ENCODE results near the gene GPC4.

Gene GPC4

GRCh38 chrX:133405498-133406185 lies 9.6 kb downstream of the GPC4 start:
- Histone ChIP-seq H3K4me3 (ENCODE audit: low read depth in 1 of 2, low read length in 2 of 2) (no peak overlapping the region), H3K4me1 (ENCODE audit: control insufficient read depth in 1 of 2, insufficient read depth in 2 of 2, low read length in 2 of 2) (peaks cover 0 to 4% of the 10 kb centered on the region in 2 donors), H3K36me3 (ENCODE audit: control insufficient read depth in 1 of 2, insufficient read depth in 2 of 2, low read length in 2 of 2) (no peaks in the 10 kb centered on the region), H3K27me3 (ENCODE audit: low read depth, low read length) (no peaks in the 10 kb centered on the region), H3K9me3 (ENCODE audit: control insufficient read depth in 1 of 2, low read length in 2 of 2) (no peaks in the 10 kb centered on the region), H3K27ac (ENCODE audit: low read length) (no peak overlapping the region)

GRCh38 chrX:133403984-133404383 lies 11.3 kb downstream of the GPC4 start:
- Histone ChIP-seq H3K27me3 (ENCODE audit: low read depth, low read length) (no peaks in the 10 kb centered on the region), H3K9me3 (ENCODE audit: control insufficient read depth in 1 of 2, low read length in 2 of 2) (no peaks in the 10 kb centered on the region), H3K4me1 (ENCODE audit: control insufficient read depth in 1 of 2, insufficient read depth in 2 of 2, low read length in 2 of 2) (peaks cover 0 to 4% of the 10 kb centered on the region in 2 donors), H3K4me3 (ENCODE audit: low read depth in 1 of 2, low read length in 2 of 2) (no peak overlapping the region), H3K27ac (ENCODE audit: low read length) (no peak overlapping the region), H3K36me3 (ENCODE audit: control insufficient read depth in 1 of 2, insufficient read depth in 2 of 2, low read length in 2 of 2) (no peaks in the 10 kb centered on the region)

- Histone ChIP-seq H3K9me3 (ENCODE audit: control insufficient read depth in 1 of 2, low read length in 2 of 2) (no peaks in the 10 kb centered on the region), H3K27me3 (ENCODE audit: low read depth, low read length) (no peaks in the 10 kb centered on the region), H3K4me1 (ENCODE audit: control insufficient read depth in 1 of 2, insufficient read depth in 2 of 2, low read length in 2 of 2) (peaks cover 0 to 4% of the 10 kb centered on the region in 2 donors), H3K27ac (ENCODE audit: low read length) (no peak overlapping the region), H3K4me3 (ENCODE audit: low read depth in 1 of 2, low read length in 2 of 2) (no peak overlapping the region), H3K36me3 (ENCODE audit: control insufficient read depth in 1 of 2, insufficient read depth in 2 of 2, low read length in 2 of 2) (no peaks in the 10 kb centered on the region)
Measured at GRCh38 chrX:133402830-133403625, 12.3 kb downstream of the GPC4 start.

GRCh38 chrX:133402042-133402453 lies 13.2 kb downstream of the GPC4 start:
- Histone ChIP-seq H3K36me3 (ENCODE audit: control insufficient read depth in 1 of 2, insufficient read depth in 2 of 2, low read length in 2 of 2) (no peaks in the 10 kb centered on the region), H3K4me3 (ENCODE audit: low read depth in 1 of 2, low read length in 2 of 2) (no peak overlapping the region), H3K27ac (ENCODE audit: low read length) (peak overlapping the region; percentile 31), H3K9me3 (ENCODE audit: control insufficient read depth in 1 of 2, low read length in 2 of 2) (no peaks in the 10 kb centered on the region), H3K27me3 (ENCODE audit: low read depth, low read length) (no peaks in the 10 kb centered on the region), H3K4me1 (ENCODE audit: control insufficient read depth in 1 of 2, insufficient read depth in 2 of 2, low read length in 2 of 2) (peaks cover 0 to 4% of the 10 kb centered on the region in 2 donors)

- Histone ChIP-seq H3K27me3 (ENCODE audit: low read depth, low read length) (no peaks in the 10 kb centered on the region), H3K4me3 (ENCODE audit: low read depth in 1 of 2, low read length in 2 of 2) (no peak overlapping the region), H3K9me3 (ENCODE audit: control insufficient read depth in 1 of 2, low read length in 2 of 2) (no peaks in the 10 kb centered on the region), H3K36me3 (ENCODE audit: control insufficient read depth in 1 of 2, insufficient read depth in 2 of 2, low read length in 2 of 2) (no peaks in the 10 kb centered on the region), H3K27ac (ENCODE audit: low read length) (peak overlapping the region; percentile 31), H3K4me1 (ENCODE audit: control insufficient read depth in 1 of 2, insufficient read depth in 2 of 2, low read length in 2 of 2) (peaks cover 0 to 5% of the 10 kb centered on the region in 2 donors)
Measured at GRCh38 chrX:133401536-133401935, 13.8 kb downstream of the GPC4 start.

GRCh38 chrX:133399411-133399810 lies 15.9 kb downstream of the GPC4 start:
- no peak overlapping the region for H3K27ac ChIP-seq (ENCODE audit: low read length)
- no peaks in the 10 kb centered on the region for H3K9me3 ChIP-seq (ENCODE audit: control insufficient read depth in 1 of 2, low read length in 2 of 2)
- H3K4me3 ChIP-seq (ENCODE audit: low read depth in 1 of 2, low read length in 2 of 2), result no peak overlapping the region
- H3K36me3 ChIP-seq (ENCODE audit: control insufficient read depth in 1 of 2, insufficient read depth in 2 of 2, low read length in 2 of 2), result no peaks in the 10 kb centered on the region
- no peaks in the 10 kb centered on the region for H3K27me3 ChIP-seq (ENCODE audit: low read depth, low read length)
- peaks cover 0 to 7% of the 10 kb centered on the region in 2 donors for H3K4me1 ChIP-seq (ENCODE audit: control insufficient read depth in 1 of 2, insufficient read depth in 2 of 2, low read length in 2 of 2)

- no peak overlapping the region for H3K27ac ChIP-seq (ENCODE audit: low read length)
- H3K27me3 ChIP-seq (ENCODE audit: low read depth, low read length), result no peaks in the 10 kb centered on the region
- peaks cover 0 to 7% of the 10 kb centered on the region in 2 donors for H3K4me1 ChIP-seq (ENCODE audit: control insufficient read depth in 1 of 2, insufficient read depth in 2 of 2, low read length in 2 of 2)
- no peaks in the 10 kb centered on the region for H3K36me3 ChIP-seq (ENCODE audit: control insufficient read depth in 1 of 2, insufficient read depth in 2 of 2, low read length in 2 of 2)
- H3K4me3 ChIP-seq (ENCODE audit: low read depth in 1 of 2, low read length in 2 of 2), result no peak overlapping the region
- no peaks in the 10 kb centered on the region for H3K9me3 ChIP-seq (ENCODE audit: control insufficient read depth in 1 of 2, low read length in 2 of 2)
Measured at GRCh38 chrX:133394765-133395164, 20.5 kb downstream of the GPC4 start.

GRCh38 chrX:133392671-133393070 lies 22.6 kb downstream of the GPC4 start:
- Histone ChIP-seq H3K27ac (ENCODE audit: low read length) (no peak overlapping the region), H3K36me3 (ENCODE audit: control insufficient read depth in 1 of 2, insufficient read depth in 2 of 2, low read length in 2 of 2) (no peaks in the 10 kb centered on the region), H3K27me3 (ENCODE audit: low read depth, low read length) (no peaks in the 10 kb centered on the region), H3K4me3 (ENCODE audit: low read depth in 1 of 2, low read length in 2 of 2) (no peak overlapping the region), H3K4me1 (ENCODE audit: control insufficient read depth in 1 of 2, insufficient read depth in 2 of 2, low read length in 2 of 2) (peaks cover 0 to 7% of the 10 kb centered on the region in 2 donors), H3K9me3 (ENCODE audit: control insufficient read depth in 1 of 2, low read length in 2 of 2) (no peaks in the 10 kb centered on the region)

- H3K4me3 ChIP-seq (ENCODE audit: low read depth in 1 of 2, low read length in 2 of 2), result no peak overlapping the region
- H3K27ac ChIP-seq (ENCODE audit: low read length), result peak overlapping the region; percentile 31
- no peaks in the 10 kb centered on the region for H3K9me3 ChIP-seq (ENCODE audit: control insufficient read depth in 1 of 2, low read length in 2 of 2)
- no peaks in the 10 kb centered on the region for H3K36me3 ChIP-seq (ENCODE audit: control insufficient read depth in 1 of 2, insufficient read depth in 2 of 2, low read length in 2 of 2)
- H3K4me1 ChIP-seq (ENCODE audit: control insufficient read depth in 1 of 2, insufficient read depth in 2 of 2, low read length in 2 of 2), result peaks cover 0 to 4% of the 10 kb centered on the region in 2 donors
- no peaks in the 10 kb centered on the region for H3K27me3 ChIP-seq (ENCODE audit: low read depth, low read length)
Measured at GRCh38 chrX:133391111-133391510, 24.2 kb downstream of the GPC4 start.

- Histone ChIP-seq H3K4me1 (ENCODE audit: control insufficient read depth in 1 of 2, insufficient read depth in 2 of 2, low read length in 2 of 2) (peaks cover 0 to 4% of the 10 kb centered on the region in 2 donors), H3K27ac (ENCODE audit: low read length) (peak overlapping the region; percentile 31), H3K27me3 (ENCODE audit: low read depth, low read length) (no peaks in the 10 kb centered on the region), H3K4me3 (ENCODE audit: low read depth in 1 of 2, low read length in 2 of 2) (no peak overlapping the region), H3K9me3 (ENCODE audit: control insufficient read depth in 1 of 2, low read length in 2 of 2) (no peaks in the 10 kb centered on the region), H3K36me3 (ENCODE audit: control insufficient read depth in 1 of 2, insufficient read depth in 2 of 2, low read length in 2 of 2) (no peaks in the 10 kb centered on the region)
Measured at GRCh38 chrX:133390676-133391075, 24.6 kb downstream of the GPC4 start.

GRCh38 chrX:133389975-133390374 lies 25.3 kb downstream of the GPC4 start:
- Histone ChIP-seq H3K4me1 (ENCODE audit: control insufficient read depth in 1 of 2, insufficient read depth in 2 of 2, low read length in 2 of 2) (peaks cover 0 to 6% of the 10 kb centered on the region in 2 donors), H3K36me3 (ENCODE audit: control insufficient read depth in 1 of 2, insufficient read depth in 2 of 2, low read length in 2 of 2) (no peaks in the 10 kb centered on the region), H3K27me3 (ENCODE audit: low read depth, low read length) (no peaks in the 10 kb centered on the region), H3K4me3 (ENCODE audit: low read depth in 1 of 2, low read length in 2 of 2) (no peak overlapping the region), H3K27ac (ENCODE audit: low read length) (no peak overlapping the region), H3K9me3 (ENCODE audit: control insufficient read depth in 1 of 2, low read length in 2 of 2) (no peaks in the 10 kb centered on the region)
